Measurements from ENCODE around the gene TMEM168.

DNA sequence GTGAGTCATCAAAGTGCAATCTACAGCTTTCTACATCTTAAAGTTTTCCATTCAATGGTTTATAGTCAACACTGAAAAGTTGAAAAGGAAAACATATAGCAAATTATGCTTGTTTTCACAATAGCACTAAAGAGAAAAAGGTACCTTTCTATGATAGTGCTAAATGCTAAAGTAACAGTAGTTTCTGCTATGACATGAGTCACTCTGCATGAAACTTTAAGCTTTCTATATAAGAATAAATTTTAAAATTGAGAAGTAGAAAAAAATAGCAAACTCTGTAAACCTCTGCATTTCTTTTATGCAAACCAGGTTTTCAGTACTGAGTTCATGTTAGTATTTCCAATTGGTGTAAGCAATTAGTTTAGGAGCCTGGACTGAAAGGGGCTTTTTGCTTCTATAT lies 31.2 kb upstream of the TMEM168 start:
- TF ChIP-seq CTCF (IDR thresholded peaks at IDR 0.05) (no peak), POLR2A (IDR thresholded peaks at IDR 0.05) (no peak)

Measured in thyroid gland (tissue), 4 donors.